GM23248 (cell line): ENCODE measurements around the gene CEP112. TPM values are rescaled to one million over a fixed set of nuclear protein-coding genes. Genes with fewer than 3 reads are reported as not detected.

Experiments used
- DNase-seq: peaks from one replicate; pipeline ENCODE4 v3.0.0-alpha.2; 2015
- H2AFZ ChIP-seq: fragments of 200-600 bp; sonication (generic); 2 replicates; pipeline ENCODE4 v1.6.1; 2016; ENCODE audit warnings: antibody characterized with exemption
- H3F3A ChIP-seq: fragments of 200-600 bp; sonication (generic); 2 replicates; pipeline ENCODE4 v1.6.1; 2016; ENCODE audit warnings: mild to moderate bottlenecking, antibody characterized with exemption, mixed run types; ENCODE audit not compliant: insufficient read depth
- H3K27ac ChIP-seq: fragments of 200-600 bp; sonication (generic); 2 replicates; pipeline ENCODE4 v1.5.1; 2016; ENCODE audit warnings: mild to moderate bottlenecking
- H3K27me3 ChIP-seq: fragments of 200-600 bp; sonication (generic); replicated peaks from 2 replicates; pipeline ENCODE4 v1.6.1; 2016; ENCODE audit warnings: mild to moderate bottlenecking; ENCODE audit not compliant: insufficient read depth
- H3K36me3 ChIP-seq: fragments of 200-600 bp; sonication (generic); 2 replicates; pipeline ENCODE4 v1.6.1; 2016; ENCODE audit warnings: low read depth, mild to moderate bottlenecking
- H3K4me1 ChIP-seq: fragments of 200-600 bp; sonication (generic); 2 replicates; pipeline ENCODE4 v1.6.1; 2016; ENCODE audit warnings: mild to moderate bottlenecking; ENCODE audit not compliant: insufficient read depth
- H3K4me2 ChIP-seq: fragments of 200-600 bp; sonication (generic); one replicate; pipeline ENCODE4 v1.6.1; 2016; ENCODE audit warnings: mild to moderate bottlenecking; ENCODE audit not compliant: unreplicated experiment
- H3K4me3 ChIP-seq: fragments of 200-600 bp; sonication (generic); 2 replicates; pipeline ENCODE4 v1.5.1; 2016; ENCODE audit warnings: mild to moderate bottlenecking
- H3K79me2 ChIP-seq: fragments of 200-600 bp; sonication (generic); 2 replicates; pipeline ENCODE4 v1.6.1; 2016; ENCODE audit warnings: mild to moderate bottlenecking; ENCODE audit not compliant: insufficient read depth
- H3K9ac ChIP-seq: fragments of 200-600 bp; sonication (generic); 2 replicates; pipeline ENCODE4 v1.6.1; 2016; ENCODE audit warnings: mild to moderate bottlenecking
- H3K9me2 ChIP-seq: fragments of 200-600 bp; sonication (generic); 2 replicates; pipeline ENCODE4 v1.6.1; 2016; ENCODE audit warnings: mixed run types, mild to moderate bottlenecking, moderate library complexity; ENCODE audit not compliant: insufficient read depth
- H3K9me3 ChIP-seq: fragments of 200-600 bp; sonication (generic); one replicate; pipeline ENCODE4 v1.6.1; 2017; ENCODE audit warnings: low read depth
- H4K20me1 ChIP-seq: fragments of 200-600 bp; sonication (generic); 2 replicates; pipeline ENCODE4 v1.6.0; 2016; ENCODE audit not compliant: insufficient read depth
- EZH2 ChIP-seq: fragments of 200-600 bp; sonication (generic); IDR thresholded peaks from 2 replicates; pipeline ENCODE4 v1.6.1; 2018; ENCODE audit warnings: antibody characterized with exemption, mild to moderate bottlenecking; ENCODE audit not compliant: insufficient read depth, poor library complexity, severe bottlenecking
- EZH2phosphoT487 ChIP-seq: fragments of 200-600 bp; sonication (generic); IDR thresholded peaks from 2 replicates; pipeline ENCODE4 v1.6.1; 2018; ENCODE audit warnings: antibody characterized with exemption, moderate library complexity, mild to moderate bottlenecking, low read depth; ENCODE audit not compliant: insufficient read depth
- WGBS, 2 experiments: methylation state at CpG; one replicate each; pipeline ENCODE4 v1.1.6; 2015 to 2017; ENCODE audit warnings: low lambda C conversion rate in 2 of 2, low coverage in 1 of 2; ENCODE audit errors: missing lambda C conversion rate in 2 of 2; 5-methylcytosine and 5-hydroxymethylcytosine counted together
- in situ Hi-C: fragments of 300-500 bp; cut with MboI; formaldehyde crosslinking; loops from 2 replicates; pipeline ENCODE4 v1.15.0; 2020
- polyA plus RNA-seq: library from polyadenylated mRNA; unstranded; fragments of >200 nt; fragmentation: Nextera tagmentation; extraction: Ambion mirVana; gene quantifications from 2 replicates; pipeline ENCODE4 v1.2.1, GENCODE V29; 2016
- total RNA-seq: library from RNA; depleted of rRNA; stranded (reverse); fragments of >200 nt; shearing (Covaris generic); gene quantifications from 2 replicates; pipeline ENCODE4 v1.2.3, GENCODE V29; 2014; rRNA removed

CEP112 gene
- total and polyA plus RNA-seq, 2 experiments from 2014 or later: 8.1 to 14.8 TPM

- no peaks in the 10 kb centered on the region for H3K4me1 ChIP-seq
- H3K9me3 ChIP-seq: no peaks in the 10 kb centered on the region
- no peaks in the 10 kb centered on the region for H3K9me2 ChIP-seq
- DNase-seq: no peak
- H3K36me3 ChIP-seq: no peaks in the 10 kb centered on the region
- TF ChIP-seq EZH2 (no peak), EZH2phosphoT487 (no peak)
- no peak overlapping the region for H3K4me3 ChIP-seq
- H2AFZ ChIP-seq: no peak overlapping the region
- H4K20me1 ChIP-seq: no peaks in the 10 kb centered on the region
- H3K79me2 ChIP-seq: no peaks in the 10 kb centered on the region
- in situ Hi-C loops: no loop called here
- H3F3A ChIP-seq: no peaks in the 10 kb centered on the region
- WGBS, 2 experiments: 24 to 31% methylated on average over 9 to 10 of the region's 10 CpGs
- no peaks in the 10 kb centered on the region for H3K27me3 ChIP-seq
- no peak overlapping the region for H3K4me2 ChIP-seq
- H3K27ac ChIP-seq: no peak overlapping the region
- no peak overlapping the region for H3K9ac ChIP-seq
Measured at GRCh38 chr17:65587534-65588180, 604.3 kb downstream of the CEP112 start.

GRCh38 chr17:65586899-65587298, 605.0 kb downstream of the CEP112 start:
- Histone ChIP-seq H3K9me3 (no peaks in the 10 kb centered on the region), H3F3A (no peaks in the 10 kb centered on the region), H3K9ac (no peak overlapping the region), H3K4me3 (no peak overlapping the region), H3K36me3 (no peaks in the 10 kb centered on the region), H3K4me1 (no peaks in the 10 kb centered on the region), H3K79me2 (no peaks in the 10 kb centered on the region), H2AFZ (no peak overlapping the region), H3K4me2 (no peak overlapping the region), H4K20me1 (no peaks in the 10 kb centered on the region), H3K27ac (no peak overlapping the region), H3K9me2 (no peaks in the 10 kb centered on the region), H3K27me3 (no peaks in the 10 kb centered on the region)
- WGBS, 2 experiments: 87 to 94% methylated on average over 9 of the region's 9 CpGs
- no peak for DNase-seq
- TF ChIP-seq EZH2phosphoT487: no peak
- no peak for TF ChIP-seq EZH2
- in situ Hi-C loops: no loop called here

Other genes starting within 250 kb of the CEP112 start
- not detected in 2 replicates for gene APOH, start 37.3 kb upstream of the CEP112 start, total RNA-seq
- gene APOH, start 37.3 kb upstream of the CEP112 start, polyA plus RNA-seq: not detected in 2 replicates
- 25.5 and 28.5 TPM in 2 replicates for gene PRKCA, start 110.5 kb upstream of the CEP112 start, total RNA-seq
- 17.1 and 17.3 TPM in 2 replicates for gene PRKCA, start 110.5 kb upstream of the CEP112 start, polyA plus RNA-seq